Osteoblast (primary cell): ENCODE measurements around the gene SH3TC1. TPM values are rescaled to one million over a fixed set of nuclear protein-coding genes. Genes with fewer than 3 reads are reported as not detected.

Source experiments
- DNase-seq: peaks from one replicate; pipeline ENCODE4 v3.0.0; 2011; ENCODE audit warnings: low spot score, mixed read lengths; ENCODE audit not compliant: insufficient read length; ENCODE audit errors: missing footprints
- H2AFZ ChIP-seq: 2 replicates; pipeline ENCODE4 v1.6.0; 2011; ENCODE audit warnings: mild to moderate bottlenecking, low read length
- H3K27ac ChIP-seq: 2 replicates; pipeline ENCODE4 v1.5.1; 2011; ENCODE audit warnings: mild to moderate bottlenecking, low read depth, low read length, moderate library complexity
- H3K27me3 ChIP-seq: 2 replicates; pipeline ENCODE4 v1.6.0; 2012; ENCODE audit warnings: mild to moderate bottlenecking, control low read depth, inconsistent platforms, low read length, moderate library complexity; ENCODE audit not compliant: insufficient read depth
- H3K36me3 ChIP-seq: 2 replicates; pipeline ENCODE4 v1.5.1; 2011; ENCODE audit warnings: mild to moderate bottlenecking, low read length, control low read depth, moderate library complexity; ENCODE audit not compliant: insufficient read depth
- H3K4me1 ChIP-seq: 2 replicates; pipeline ENCODE4 v1.5.1; 2011; ENCODE audit warnings: mild to moderate bottlenecking, low read length, control low read depth, moderate library complexity; ENCODE audit not compliant: insufficient read depth
- H3K4me2 ChIP-seq: 2 replicates; pipeline ENCODE4 v1.6.0; 2011; ENCODE audit warnings: mild to moderate bottlenecking, low read length; ENCODE audit not compliant: insufficient read depth
- H3K4me3 ChIP-seq: fragments of 200-600 bp; sonication (generic); 3 replicates; pipeline ENCODE4 v1.5.1; 2012; ENCODE audit warnings: mild to moderate bottlenecking, low read length, inconsistent platforms; ENCODE audit not compliant: insufficient read depth
- H3K79me2 ChIP-seq: 2 replicates; pipeline ENCODE4 v1.6.0; 2012; ENCODE audit warnings: mild to moderate bottlenecking, low read length, control low read depth, inconsistent platforms; ENCODE audit not compliant: insufficient read depth
- H3K9me3 ChIP-seq: 2 replicates; pipeline ENCODE4 v1.5.1; 2011; ENCODE audit warnings: low read depth, low read length, control low read depth
- H4K20me1 ChIP-seq: 2 replicates; pipeline ENCODE4 v1.6.0; 2012; ENCODE audit warnings: mild to moderate bottlenecking, low read length, control low read depth; ENCODE audit not compliant: insufficient read depth
- total RNA-seq: library from RNA; depleted of rRNA; stranded (reverse); fragments of >200 nt; gene quantifications from 2 replicates; pipeline ENCODE4 v1.2.3, GENCODE V29; 2012
- TF ChIP-seq, protein P1 (sequence below): IDR thresholded peaks from 2 replicates; pipeline ENCODE4 v1.5.1; 2011; ENCODE audit warnings: mild to moderate bottlenecking, low read depth, low read length, moderate library complexity; ENCODE audit errors: extremely low read depth

SH3TC1 gene
- total RNA-seq, 1 donor: 3.6 TPM

DNA sequence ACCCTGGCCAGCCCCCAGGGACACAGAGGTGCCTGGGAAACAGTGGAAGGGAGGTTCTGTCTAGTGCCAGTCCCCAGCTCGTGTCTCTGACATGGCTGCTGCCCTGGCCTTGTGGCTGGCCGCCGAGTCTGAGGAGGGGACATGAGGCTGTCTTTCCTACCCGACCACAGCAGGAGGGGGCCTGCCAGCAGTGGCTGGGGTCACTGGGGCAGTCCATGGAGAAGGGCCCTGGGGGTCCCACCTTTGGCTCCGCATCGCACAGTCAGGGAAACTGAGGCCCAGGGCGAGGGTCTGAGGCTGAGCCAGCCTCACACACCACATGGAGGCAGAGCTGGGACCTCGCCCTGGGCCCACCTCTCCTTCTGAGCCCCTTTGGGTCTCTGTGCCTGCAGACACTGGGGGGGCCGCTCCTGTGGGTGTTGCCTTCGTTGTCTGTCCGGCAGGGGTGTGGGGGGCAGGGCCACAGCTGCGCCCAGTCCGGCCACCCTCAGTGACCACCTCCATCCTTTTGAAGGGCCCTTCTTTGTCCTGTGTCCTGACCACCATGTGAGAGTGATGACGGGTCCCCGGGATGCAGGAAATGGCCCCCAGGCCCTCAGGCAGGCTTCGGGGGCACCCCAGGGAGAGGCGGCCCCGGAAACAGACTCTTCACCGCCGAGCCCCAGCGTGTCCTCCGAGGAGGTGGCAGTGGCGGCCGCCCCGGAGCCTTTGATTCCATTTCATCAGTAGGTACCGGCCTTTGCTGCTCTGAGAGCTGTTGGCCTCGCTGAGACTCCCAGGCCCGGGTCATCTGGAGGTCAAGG is 17.6 kb downstream of the SH3TC1 start:
- Histone ChIP-seq H3K79me2 (no peaks in the 10 kb centered on the region), H3K4me3 (no peak overlapping the region), H3K27me3 (no peaks in the 10 kb centered on the region), H3K4me1 (peaks cover 12% of the 10 kb centered on the region), H3K36me3 (peaks cover 20% of the 10 kb centered on the region), H3K9me3 (no peaks in the 10 kb centered on the region), H2AFZ (no peak overlapping the region), H3K27ac (no peak overlapping the region), H3K4me2 (no peak overlapping the region), H4K20me1 (peaks cover 16% of the 10 kb centered on the region)
- TF ChIP-seq, protein P1, sequence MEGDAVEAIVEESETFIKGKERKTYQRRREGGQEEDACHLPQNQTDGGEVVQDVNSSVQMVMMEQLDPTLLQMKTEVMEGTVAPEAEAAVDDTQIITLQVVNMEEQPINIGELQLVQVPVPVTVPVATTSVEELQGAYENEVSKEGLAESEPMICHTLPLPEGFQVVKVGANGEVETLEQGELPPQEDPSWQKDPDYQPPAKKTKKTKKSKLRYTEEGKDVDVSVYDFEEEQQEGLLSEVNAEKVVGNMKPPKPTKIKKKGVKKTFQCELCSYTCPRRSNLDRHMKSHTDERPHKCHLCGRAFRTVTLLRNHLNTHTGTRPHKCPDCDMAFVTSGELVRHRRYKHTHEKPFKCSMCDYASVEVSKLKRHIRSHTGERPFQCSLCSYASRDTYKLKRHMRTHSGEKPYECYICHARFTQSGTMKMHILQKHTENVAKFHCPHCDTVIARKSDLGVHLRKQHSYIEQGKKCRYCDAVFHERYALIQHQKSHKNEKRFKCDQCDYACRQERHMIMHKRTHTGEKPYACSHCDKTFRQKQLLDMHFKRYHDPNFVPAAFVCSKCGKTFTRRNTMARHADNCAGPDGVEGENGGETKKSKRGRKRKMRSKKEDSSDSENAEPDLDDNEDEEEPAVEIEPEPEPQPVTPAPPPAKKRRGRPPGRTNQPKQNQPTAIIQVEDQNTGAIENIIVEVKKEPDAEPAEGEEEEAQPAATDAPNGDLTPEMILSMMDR: no peak
- DNase-seq: no peak

DNA sequence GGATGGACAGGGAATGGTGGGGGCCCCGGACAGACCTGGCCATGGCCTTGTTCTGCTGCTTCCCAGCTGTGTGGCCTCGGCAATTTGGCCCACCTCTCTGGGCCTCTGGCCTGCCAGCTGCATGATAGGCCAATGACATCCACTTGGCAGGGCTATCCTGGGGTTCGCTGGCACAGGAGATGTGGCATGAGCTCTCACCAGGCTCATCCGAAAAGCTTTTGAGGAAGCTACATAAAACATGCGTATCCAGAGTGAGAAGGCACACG is 18.1 kb downstream of the SH3TC1 start:
- Histone ChIP-seq H3K79me2 (no peaks in the 10 kb centered on the region), H3K27ac (no peak overlapping the region), H3K27me3 (no peaks in the 10 kb centered on the region), H4K20me1 (peaks cover 16% of the 10 kb centered on the region), H2AFZ (no peak overlapping the region), H3K4me2 (no peak overlapping the region), H3K36me3 (peaks cover 25% of the 10 kb centered on the region), H3K9me3 (no peaks in the 10 kb centered on the region), H3K4me3 (no peak overlapping the region), H3K4me1 (peaks cover 12% of the 10 kb centered on the region)
- DNase-seq: no peak
- TF ChIP-seq, protein P1: no peak

DNA sequence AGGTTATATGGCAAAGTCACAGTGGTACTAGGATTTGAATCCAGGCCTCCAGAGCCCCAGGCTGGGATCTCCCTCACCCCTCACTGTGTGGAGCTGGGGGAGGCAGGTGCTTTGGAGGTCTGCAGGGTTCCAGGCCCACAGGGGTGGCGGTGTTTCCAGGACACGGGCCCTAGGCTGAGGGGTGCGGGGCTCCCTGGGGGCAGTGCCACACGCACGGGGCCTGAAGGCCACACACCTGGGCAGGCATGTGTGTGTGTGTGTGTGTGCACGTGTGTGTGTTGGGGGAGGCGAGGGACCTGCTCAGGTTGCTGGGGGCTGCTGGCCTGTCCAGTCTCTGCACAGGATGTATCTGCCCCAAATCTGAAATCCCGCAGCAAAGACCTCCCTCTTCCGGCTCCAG is 18.8 kb downstream of the SH3TC1 start:
- Histone ChIP-seq H3K27me3 (no peaks in the 10 kb centered on the region), H3K4me2 (no peak overlapping the region), H3K36me3 (peaks cover 25% of the 10 kb centered on the region), H3K79me2 (no peaks in the 10 kb centered on the region), H3K9me3 (no peaks in the 10 kb centered on the region), H3K27ac (no peak overlapping the region), H3K4me1 (peaks cover 12% of the 10 kb centered on the region), H3K4me3 (no peak overlapping the region), H2AFZ (no peak overlapping the region), H4K20me1 (peaks cover 15% of the 10 kb centered on the region)
- no peak for DNase-seq
- TF ChIP-seq, protein P1: no peak

DNA sequence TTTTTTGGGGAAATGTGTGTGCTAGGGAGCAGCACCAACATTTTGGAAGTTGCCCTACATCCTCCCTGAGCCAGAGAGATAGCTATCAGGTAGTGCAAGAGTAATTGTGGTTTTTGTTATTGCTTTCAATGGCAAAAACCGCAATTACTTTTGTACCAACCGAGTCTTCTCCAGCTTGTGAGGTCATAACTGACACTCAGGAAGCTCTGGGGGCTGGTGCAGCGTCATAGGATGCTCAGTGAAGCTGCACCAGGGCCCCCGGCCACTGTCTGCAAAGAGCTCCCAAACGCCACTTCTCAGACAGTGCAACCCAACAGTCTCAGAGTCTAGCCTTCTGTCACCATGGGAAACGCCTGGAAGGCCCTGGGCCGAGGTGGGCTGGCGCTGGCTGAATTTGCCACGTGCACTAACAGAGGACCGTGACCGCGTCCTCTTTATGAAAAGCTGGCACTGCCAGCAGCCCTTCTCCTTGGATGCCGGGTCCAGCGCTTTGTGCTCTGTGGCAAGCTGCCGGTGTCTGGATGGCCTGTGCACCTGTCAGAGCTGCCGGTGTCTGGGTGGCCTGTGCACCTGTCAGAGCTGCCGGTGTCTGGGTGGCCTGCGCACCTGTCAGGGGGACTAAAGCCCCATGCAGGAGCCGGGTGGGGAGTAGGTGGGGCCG is 19.4 kb downstream of the SH3TC1 start:
- no peak for DNase-seq
- Histone ChIP-seq H3K4me3 (no peak overlapping the region), H3K36me3 (peaks cover 31% of the 10 kb centered on the region), H3K27me3 (no peaks in the 10 kb centered on the region), H3K9me3 (no peaks in the 10 kb centered on the region), H3K4me1 (peaks cover 12% of the 10 kb centered on the region), H3K79me2 (no peaks in the 10 kb centered on the region), H2AFZ (no peak overlapping the region), H4K20me1 (peaks cover 11% of the 10 kb centered on the region), H3K4me2 (no peak overlapping the region), H3K27ac (no peak overlapping the region)
- TF ChIP-seq, protein P1: no peak
